Measurements from ENCODE around the gene ANKDD1B. TPM values are rescaled to one million over a fixed set of nuclear protein-coding genes. Genes with fewer than 3 reads are reported as not detected.

ANKDD1B gene
- polyA plus RNA-seq, 2 of the 4 experiments (the other 2 are of a cell fraction), result 0.09 to 0.14 TPM

GRCh38 chr5:75612901-75613300, 1.6 kb downstream of the ANKDD1B start (continued):
- no peak for TF ChIP-seq CHD4 (IDR thresholded peaks at IDR 0.05; ENCODE audit: borderline replicate concordance)

- H3K27ac ChIP-seq, result no peak overlapping the region
- H3K4me1 ChIP-seq, result peaks cover 12% of the 10 kb centered on the region
- H3K4me3 ChIP-seq, result no peak overlapping the region
- WGBS (ENCODE audit: missing lambda C conversion rate), result 76% methylated on average over 1 of the region's 1 CpG
- CTCF ChIA-PET, result interaction anchor here (1.4 kb wide), 1 partner anchor 8 kb away, joined by 3 read pairs; no protein-coding TSS in a partner anchor
- DNase-seq (ENCODE audit: low read depth in 1 of 2, low spot score in 1 of 2), result no peak
- TF ChIP-seq CBX8 (IDR thresholded peaks at IDR 0.05) (no peak), HEYL (CRISPR knock-in tag; IDR thresholded peaks at IDR 0.05) (no peak), GATA3 (IDR thresholded peaks at IDR 0.05; ENCODE audit: borderline replicate concordance) (no peak)
- no peak for FAIRE-seq
- H3K4me2 ChIP-seq, result no peak overlapping the region
- ATAC-seq, result no peak
- no peaks in the 10 kb centered on the region for H3K9me3 ChIP-seq
- POLR2A ChIA-PET, result no interaction called here
Measured at GRCh38 chr5:75614176-75614575, 2.9 kb downstream of the ANKDD1B start.

GRCh38 chr5:75616371-75616881, 5.2 kb downstream of the ANKDD1B start:
- FAIRE-seq, result no peak
- CTCF ChIA-PET, result interaction anchor here (0.6 to 1.2 kb wide), 2 partner anchors 42 to 48 kb away, joined by 3 read pairs; no protein-coding TSS in a partner anchor

GRCh38 chr5:75616971-75617621, 5.8 kb downstream of the ANKDD1B start:
- Histone ChIP-seq H3K4me3 (no peak overlapping the region), H3K4me1 (no peaks in the 10 kb centered on the region), H3K4me2 (no peak overlapping the region), H3K27ac (no peak overlapping the region), H3K9me3 (no peaks in the 10 kb centered on the region)
- ATAC-seq (no peak), FAIRE-seq (no peak), DNase-seq (ENCODE audit: low read depth in 1 of 2, low spot score in 1 of 2) (no peak)
- 94% methylated on average over 7 of the region's 7 CpGs for WGBS (ENCODE audit: missing lambda C conversion rate)
- ChIA-PET CTCF (interaction anchor here (0.6 to 1.2 kb wide), 3 partner anchors 41 to 66 kb away, joined by 3 read pairs; no protein-coding TSS in a partner anchor), POLR2A (no interaction called here)
- TF ChIP-seq CBX8 (IDR thresholded peaks at IDR 0.05), result no peak
- no peak for TF ChIP-seq JUN (IDR thresholded peaks at IDR 0.05)
- no peak for TF ChIP-seq ZC3H11A (IDR thresholded peaks at IDR 0.05)
- no peak for TF ChIP-seq MAZ (IDR thresholded peaks at IDR 0.05; ENCODE audit: borderline replicate concordance, low read depth, low read length)
- no peak for TF ChIP-seq HDAC2 (IDR thresholded peaks at IDR 0.05)
- no peak for TF ChIP-seq RCOR1 (IDR thresholded peaks at IDR 0.05; ENCODE audit: low read depth, low read length)
- TF ChIP-seq RAD21 (conservative IDR thresholded peaks at IDR 0.05 in 1 of 2, IDR thresholded peaks at IDR 0.05 in 1 of 2), result no peak
- no peak for TF ChIP-seq FOSL2 (IDR thresholded peaks at IDR 0.05)
- no peak for TF ChIP-seq FOSL2 (CRISPR knock-in tag; IDR thresholded peaks at IDR 0.05)
- no peak for TF ChIP-seq MYC (IDR thresholded peaks at IDR 0.05; ENCODE audit: borderline replicate concordance, low read length)
- TF ChIP-seq ESRRA (IDR thresholded peaks at IDR 0.05; ENCODE audit: borderline replicate concordance, low read length), result no peak
- no peak for TF ChIP-seq GATA3 (IDR thresholded peaks at IDR 0.05; ENCODE audit: borderline replicate concordance)
- TF ChIP-seq NPAS2 (CRISPR knock-in tag; IDR thresholded peaks at IDR 0.05; ENCODE audit: borderline replicate concordance), result no peak
- no peak for TF ChIP-seq CHD2 (IDR thresholded peaks at IDR 0.05; ENCODE audit: low read length, partially characterized antibody)
- no peak for TF ChIP-seq KDM5A (IDR thresholded peaks at IDR 0.05)
- TF ChIP-seq MAFK (IDR thresholded peaks at IDR 0.05; ENCODE audit: partially characterized antibody), result no peak
- no peak for TF ChIP-seq NR3C1 (IDR thresholded peaks at IDR 0.05)
- no peak for TF ChIP-seq HEYL (CRISPR knock-in tag; IDR thresholded peaks at IDR 0.05)
- TF ChIP-seq RFX5 (IDR thresholded peaks at IDR 0.05), result no peak

More at GRCh38 chr5:75616371-75616881, 5.2 kb downstream of the ANKDD1B start:
- no peak for DNase-seq (ENCODE audit: low read depth in 1 of 2, low spot score in 1 of 2)
- Histone ChIP-seq H3K4me1 (no peaks in the 10 kb centered on the region), H3K27ac (no peak overlapping the region), H3K4me2 (no peak overlapping the region), H3K4me3 (no peak overlapping the region), H3K9me3 (no peaks in the 10 kb centered on the region)
- WGBS (ENCODE audit: missing lambda C conversion rate), result 81% methylated on average over 4 of the region's 4 CpGs
- TF ChIP-seq CTCF (IDR thresholded peaks at IDR 0.05), result no peak
- TF ChIP-seq, protein P1, sequence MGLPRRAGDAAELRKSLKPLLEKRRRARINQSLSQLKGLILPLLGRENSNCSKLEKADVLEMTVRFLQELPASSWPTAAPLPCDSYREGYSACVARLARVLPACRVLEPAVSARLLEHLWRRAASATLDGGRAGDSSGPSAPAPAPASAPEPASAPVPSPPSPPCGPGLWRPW (IDR thresholded peaks at IDR 0.05), result no peak
- no peak for TF ChIP-seq CHD2 (IDR thresholded peaks at IDR 0.05; ENCODE audit: low read length, partially characterized antibody)
- TF ChIP-seq CEBPB (IDR thresholded peaks at IDR 0.05), result no peak
- TF ChIP-seq RNF2 (IDR thresholded peaks at IDR 0.05; ENCODE audit: borderline replicate concordance, low read depth), result no peak
- no peak for TF ChIP-seq HOXB5 (CRISPR knock-in tag; IDR thresholded peaks at IDR 0.05)
- TF ChIP-seq NFE2L2 (conservative IDR thresholded peaks at IDR 0.05; ENCODE audit: low read length), result no peak
- TF ChIP-seq RCOR1 (IDR thresholded peaks at IDR 0.05; ENCODE audit: low read depth, low read length), result no peak
- no peak for ATAC-seq
- POLR2A ChIA-PET, result no interaction called here
